A375 (cell line): ENCODE results near the gene ZNHIT6. TPM values are rescaled to one million over a fixed set of nuclear protein-coding genes. Genes with fewer than 3 reads are reported as not detected.

Experiments used
- total RNA-seq: library from RNA; depleted of rRNA; stranded (reverse); fragments of >200 nt; shearing (Covaris generic); gene quantifications from 2 replicates; pipeline ENCODE4 v1.2.3, GENCODE V29; 2014; rRNA removed

ZNHIT6 gene, protein sequence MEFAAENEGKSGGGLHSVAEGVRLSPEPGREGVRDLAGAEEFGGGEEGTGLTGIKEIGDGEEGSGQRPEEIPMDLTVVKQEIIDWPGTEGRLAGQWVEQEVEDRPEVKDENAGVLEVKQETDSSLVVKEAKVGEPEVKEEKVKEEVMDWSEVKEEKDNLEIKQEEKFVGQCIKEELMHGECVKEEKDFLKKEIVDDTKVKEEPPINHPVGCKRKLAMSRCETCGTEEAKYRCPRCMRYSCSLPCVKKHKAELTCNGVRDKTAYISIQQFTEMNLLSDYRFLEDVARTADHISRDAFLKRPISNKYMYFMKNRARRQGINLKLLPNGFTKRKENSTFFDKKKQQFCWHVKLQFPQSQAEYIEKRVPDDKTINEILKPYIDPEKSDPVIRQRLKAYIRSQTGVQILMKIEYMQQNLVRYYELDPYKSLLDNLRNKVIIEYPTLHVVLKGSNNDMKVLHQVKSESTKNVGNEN
- total RNA-seq = 8.7 and 8.9 TPM in 2 replicates

GRCh38 chr1:85707990-85708828 is at the start of gene ZNHIT6:
ZNHIT6 (minus strand) TSS chr1:85708433; CDS start chr1:85708284, 149 bp downstream.

Other genes with a start within 250 kb of the ZNHIT6 start
- gene DDAH1, start 243.3 kb downstream of the ZNHIT6 start, total RNA-seq = 8.9 and 11.8 TPM in 2 replicates
- gene CCN1, start 127.7 kb downstream of the ZNHIT6 start, total RNA-seq = 34.7 and 39.3 TPM in 2 replicates